ENCODE measurements around the gene MESD. TPM values are rescaled to one million over a fixed set of nuclear protein-coding genes. Genes with fewer than 3 reads are reported as not detected.

MESD gene
- total RNA-seq, 2 experiments from 2014 or later: 34.5 to 36.1 TPM

GRCh38 chr15:80951941-80952340 is 37.7 kb downstream of the MESD start:
- Mint-ChIP-seq H3K36me3 (ENCODE audit: low read depth) (peaks cover 16% of the 10 kb centered on the region), H3K9me3 (no peaks in the 10 kb centered on the region), H3K4me1 (peaks cover 15% of the 10 kb centered on the region), H3K27ac (no peak overlapping the region), H3K27me3 (no peaks in the 10 kb centered on the region), H3K4me3 (no peak overlapping the region)
- no peak for DNase-seq
- ChIA-PET CTCF (interaction anchor here (0.6 to 1.2 kb wide), 2 partner anchors 18 to 24 kb away, joined by 3 to 4 read pairs; no protein-coding TSS in a partner anchor), POLR2A (no interaction called here)

GRCh38 chr15:80950291-80951078 is 39.1 kb downstream of the MESD start:
- Mint-ChIP-seq H3K4me3 (no peak overlapping the region), H3K27me3 (no peaks in the 10 kb centered on the region), H3K9me3 (no peaks in the 10 kb centered on the region), H3K36me3 (ENCODE audit: low read depth) (peaks cover 18% of the 10 kb centered on the region), H3K27ac (no peak overlapping the region), H3K4me1 (peaks cover 2% of the 10 kb centered on the region)
- CTCF ChIA-PET: no interaction called here
- POLR2A ChIA-PET: no interaction called here
- DNase-seq: no peak

GRCh38 chr15:80949756-80950155 is 39.9 kb downstream of the MESD start:
- Mint-ChIP-seq H3K9me3 (no peaks in the 10 kb centered on the region), H3K27me3 (no peaks in the 10 kb centered on the region), H3K36me3 (ENCODE audit: low read depth) (peaks cover 16% of the 10 kb centered on the region), H3K4me1 (no peaks in the 10 kb centered on the region), H3K27ac (no peak overlapping the region), H3K4me3 (no peak overlapping the region)
- CTCF ChIA-PET: no interaction called here
- DNase-seq: no peak
- POLR2A ChIA-PET: no interaction called here

GRCh38 chr15:80948651-80949292 is 40.8 kb downstream of the MESD start:
- CTCF ChIA-PET: no interaction called here
- no peak overlapping the region for H3K27ac Mint-ChIP-seq
- H3K36me3 Mint-ChIP-seq (ENCODE audit: low read depth): peaks cover 16% of the 10 kb centered on the region
- POLR2A ChIA-PET: no interaction called here
- H3K9me3 Mint-ChIP-seq: no peaks in the 10 kb centered on the region
- H3K4me3 Mint-ChIP-seq: no peak overlapping the region
- no peaks in the 10 kb centered on the region for H3K27me3 Mint-ChIP-seq
- no peaks in the 10 kb centered on the region for H3K4me1 Mint-ChIP-seq
- no peak for DNase-seq

- H3K27ac Mint-ChIP-seq: no peak overlapping the region
- CTCF ChIA-PET: no interaction called here
- H3K36me3 Mint-ChIP-seq (ENCODE audit: low read depth): peaks cover 12% of the 10 kb centered on the region
Observed at GRCh38 chr15:80946576-80946975, 43.0 kb downstream of the MESD start.

GRCh38 chr15:80945605-80946004 is 44.0 kb downstream of the MESD start:
- H3K9me3 Mint-ChIP-seq: no peaks in the 10 kb centered on the region
- H3K4me3 Mint-ChIP-seq: no peak overlapping the region
- ChIA-PET CTCF (interaction anchor here (1.0 kb wide), 1 partner anchor 320 kb away, joined by 3 read pairs; no protein-coding TSS in a partner anchor), POLR2A (no interaction called here)
- peaks cover 14% of the 10 kb centered on the region for H3K36me3 Mint-ChIP-seq (ENCODE audit: low read depth)
- H3K4me1 Mint-ChIP-seq: no peaks in the 10 kb centered on the region
- no peak overlapping the region for H3K27ac Mint-ChIP-seq
- no peak for DNase-seq
- no peaks in the 10 kb centered on the region for H3K27me3 Mint-ChIP-seq

More at GRCh38 chr15:80946576-80946975, 43.0 kb downstream of the MESD start:
- DNase-seq: no peak
- no peaks in the 10 kb centered on the region for H3K4me1 Mint-ChIP-seq
- POLR2A ChIA-PET: no interaction called here
- no peak overlapping the region for H3K4me3 Mint-ChIP-seq
- no peaks in the 10 kb centered on the region for H3K9me3 Mint-ChIP-seq
- no peaks in the 10 kb centered on the region for H3K27me3 Mint-ChIP-seq

GRCh38 chr15:80944818-80945217 is 44.8 kb downstream of the MESD start:
- H3K36me3 Mint-ChIP-seq (ENCODE audit: low read depth): peaks cover 14% of the 10 kb centered on the region

GRCh38 chr15:80942746-80943565 is 46.7 kb downstream of the MESD start:
- ChIA-PET CTCF (no interaction called here), POLR2A (no interaction called here)
- Mint-ChIP-seq H3K27ac (no peak overlapping the region), H3K36me3 (ENCODE audit: low read depth) (peaks cover 9% of the 10 kb centered on the region), H3K27me3 (no peaks in the 10 kb centered on the region), H3K4me1 (no peaks in the 10 kb centered on the region), H3K9me3 (no peaks in the 10 kb centered on the region), H3K4me3 (no peak overlapping the region)
- DNase-seq: no peak

More at GRCh38 chr15:80944818-80945217, 44.8 kb downstream of the MESD start:
- Mint-ChIP-seq H3K27me3 (no peaks in the 10 kb centered on the region), H3K27ac (no peak overlapping the region), H3K4me1 (no peaks in the 10 kb centered on the region), H3K9me3 (no peaks in the 10 kb centered on the region), H3K4me3 (no peak overlapping the region)
- DNase-seq: no peak
- CTCF ChIA-PET: interaction anchor here (1.0 kb wide), 1 partner anchor 321 kb away, joined by 3 read pairs; no protein-coding TSS in a partner anchor
- POLR2A ChIA-PET: no interaction called here

GRCh38 chr15:80942266-80942665 is 47.4 kb downstream of the MESD start:
- Mint-ChIP-seq H3K9me3 (no peaks in the 10 kb centered on the region), H3K4me1 (no peaks in the 10 kb centered on the region), H3K36me3 (ENCODE audit: low read depth) (peaks cover 8% of the 10 kb centered on the region), H3K27me3 (no peaks in the 10 kb centered on the region), H3K4me3 (no peak overlapping the region), H3K27ac (no peak overlapping the region)
- POLR2A ChIA-PET: no interaction called here
- CTCF ChIA-PET: interaction anchor here (0.9 kb wide), 1 partner anchor 28 kb away, joined by 3 read pairs; no protein-coding TSS in a partner anchor
- no peak for DNase-seq

GRCh38 chr15:80940851-80941250 is 48.8 kb downstream of the MESD start:
- H3K27ac Mint-ChIP-seq: no peak overlapping the region
- H3K9me3 Mint-ChIP-seq: no peaks in the 10 kb centered on the region

GRCh38 chr15:80940331-80940730 is 49.3 kb downstream of the MESD start:
- no peak for DNase-seq
- no peaks in the 10 kb centered on the region for H3K27me3 Mint-ChIP-seq
- ChIA-PET POLR2A (no interaction called here), CTCF (interaction anchor here (1.0 to 1.1 kb wide), 2 partner anchors 29 to 485 kb away, joined by 3 to 4 read pairs; no protein-coding TSS in a partner anchor)
- H3K4me1 Mint-ChIP-seq: no peaks in the 10 kb centered on the region
- no peak overlapping the region for H3K27ac Mint-ChIP-seq
- H3K9me3 Mint-ChIP-seq: no peaks in the 10 kb centered on the region
- H3K4me3 Mint-ChIP-seq: no peak overlapping the region
- peaks cover 8% of the 10 kb centered on the region for H3K36me3 Mint-ChIP-seq (ENCODE audit: low read depth)

More at GRCh38 chr15:80940851-80941250, 48.8 kb downstream of the MESD start:
- Mint-ChIP-seq H3K4me3 (no peak overlapping the region), H3K4me1 (no peaks in the 10 kb centered on the region), H3K36me3 (ENCODE audit: low read depth) (peaks cover 8% of the 10 kb centered on the region), H3K27me3 (no peaks in the 10 kb centered on the region)
- CTCF ChIA-PET: interaction anchor here (1.0 to 1.1 kb wide), 2 partner anchors 29 to 485 kb away, joined by 3 to 4 read pairs; no protein-coding TSS in a partner anchor
- no peak for DNase-seq
- POLR2A ChIA-PET: no interaction called here

- no peak overlapping the region for H3K4me3 Mint-ChIP-seq
- no peaks in the 10 kb centered on the region for H3K27me3 Mint-ChIP-seq
- no peaks in the 10 kb centered on the region for H3K9me3 Mint-ChIP-seq
- no peak for DNase-seq
- H3K4me1 Mint-ChIP-seq: peaks cover 8% of the 10 kb centered on the region
- peaks cover 8% of the 10 kb centered on the region for H3K36me3 Mint-ChIP-seq (ENCODE audit: low read depth)
- no peak overlapping the region for H3K27ac Mint-ChIP-seq
- CTCF ChIA-PET: no interaction called here
- POLR2A ChIA-PET: no interaction called here
Observed at GRCh38 chr15:80939216-80939615, 50.4 kb downstream of the MESD start.

GRCh38 chr15:80937718-80938117 is 51.9 kb downstream of the MESD start:
- ChIA-PET POLR2A (no interaction called here), CTCF (no interaction called here)
- peaks cover 8% of the 10 kb centered on the region for H3K4me1 Mint-ChIP-seq
- no peaks in the 10 kb centered on the region for H3K9me3 Mint-ChIP-seq
- no peak overlapping the region for H3K27ac Mint-ChIP-seq
- peaks cover 8% of the 10 kb centered on the region for H3K36me3 Mint-ChIP-seq (ENCODE audit: low read depth)
- no peaks in the 10 kb centered on the region for H3K27me3 Mint-ChIP-seq
- no peak overlapping the region for H3K4me3 Mint-ChIP-seq
- no peak for DNase-seq
